ENCODE results near the gene S1PR3. TPM values are rescaled to one million over a fixed set of nuclear protein-coding genes. Genes with fewer than 3 reads are reported as not detected.

The S1PR3 gene
- total RNA-seq, 1 donor from 2014 or later: 37.9 TPM

DNA sequence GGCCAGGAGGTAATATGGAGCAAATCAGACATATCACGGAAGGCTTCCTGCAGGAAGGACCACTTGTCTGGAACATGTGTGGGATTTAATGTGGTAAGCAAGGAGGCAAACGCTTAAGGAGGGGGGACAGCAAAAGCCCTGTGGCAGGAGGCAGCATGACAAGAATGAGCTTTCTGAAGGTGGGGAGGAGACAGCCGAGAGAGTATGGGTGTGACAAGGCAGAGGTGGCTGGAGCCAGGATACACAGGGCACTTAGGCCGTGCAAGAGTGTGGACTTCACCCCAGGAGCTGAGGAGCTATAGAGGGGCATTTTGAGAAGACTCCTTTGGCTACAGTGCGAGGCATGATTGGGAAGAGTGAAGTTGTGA is 14.4 kb upstream of the S1PR3 start:
- peak; percentile 31 for DNase-seq (ENCODE audit: extremely low spot score, unreplicated experiment)
- no peak for TF ChIP-seq CTCF (conservative IDR thresholded peaks at IDR 0.05)
- Mint-ChIP-seq H3K9me3 (no peaks in the 10 kb centered on the region), H3K4me1 (ENCODE audit: unreplicated experiment) (peaks cover 7% of the 10 kb centered on the region), H3K4me3 (no peak overlapping the region), H3K27me3 (peaks cover 8% of the 10 kb centered on the region), H3K27ac (no peak overlapping the region), H3K36me3 (no peaks in the 10 kb centered on the region)

DNA sequence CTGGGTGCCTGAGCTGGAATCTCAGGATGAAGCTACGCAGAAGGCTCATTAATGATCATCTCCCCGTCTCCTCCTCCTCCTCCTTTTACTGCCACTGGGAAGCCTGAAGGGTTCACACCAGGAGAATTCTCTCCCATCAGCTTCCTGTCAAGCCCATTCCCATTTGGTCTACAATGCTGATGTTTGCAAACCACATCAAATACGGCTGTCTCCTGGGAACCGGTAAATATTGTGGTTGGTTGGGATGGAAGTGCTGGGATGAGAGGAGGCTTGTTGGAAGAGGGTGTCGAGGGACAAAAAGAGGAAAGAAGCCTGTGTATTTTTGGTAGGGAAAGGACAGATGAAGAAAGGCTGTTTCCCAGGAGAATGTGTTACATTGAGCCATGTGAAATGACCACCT is 13.2 kb upstream of the S1PR3 start:
- Mint-ChIP-seq H3K36me3 (no peaks in the 10 kb centered on the region), H3K9me3 (peaks cover 4% of the 10 kb centered on the region), H3K27me3 (peaks cover 8% of the 10 kb centered on the region), H3K4me3 (no peak overlapping the region), H3K4me1 (ENCODE audit: unreplicated experiment) (peaks cover 7% of the 10 kb centered on the region), H3K27ac (no peak overlapping the region)
- TF ChIP-seq CTCF (conservative IDR thresholded peaks at IDR 0.05): no peak
- no peak for DNase-seq (ENCODE audit: extremely low spot score, unreplicated experiment)

- no peaks in the 10 kb centered on the region for H3K36me3 Mint-ChIP-seq
- peaks cover 7% of the 10 kb centered on the region for H3K4me1 Mint-ChIP-seq (ENCODE audit: unreplicated experiment)
- no peak overlapping the region for H3K4me3 Mint-ChIP-seq
- no peak for TF ChIP-seq CTCF (conservative IDR thresholded peaks at IDR 0.05)
- peak; percentile 32 for DNase-seq (ENCODE audit: extremely low spot score, unreplicated experiment)
- H3K27me3 Mint-ChIP-seq: peaks cover 8% of the 10 kb centered on the region
- H3K27ac Mint-ChIP-seq: no peak overlapping the region
- H3K9me3 Mint-ChIP-seq: peaks cover 4% of the 10 kb centered on the region
Measured at GRCh38 chr9:88979021-88979420, 12.2 kb upstream of the S1PR3 start.

GRCh38 chr9:88979791-88980190 is 11.5 kb upstream of the S1PR3 start:
- no peak overlapping the region for H3K27ac Mint-ChIP-seq
- peaks cover 13% of the 10 kb centered on the region for H3K4me1 Mint-ChIP-seq (ENCODE audit: unreplicated experiment)
- DNase-seq (ENCODE audit: extremely low spot score, unreplicated experiment): peak; percentile 25
- H3K4me3 Mint-ChIP-seq: no peak overlapping the region
- H3K27me3 Mint-ChIP-seq: peaks cover 8% of the 10 kb centered on the region
- no peak for TF ChIP-seq CTCF (conservative IDR thresholded peaks at IDR 0.05)
- no peaks in the 10 kb centered on the region for H3K36me3 Mint-ChIP-seq
- H3K9me3 Mint-ChIP-seq: peaks cover 4% of the 10 kb centered on the region

- peaks cover 4% of the 10 kb centered on the region for H3K9me3 Mint-ChIP-seq
- no peak for DNase-seq (ENCODE audit: extremely low spot score, unreplicated experiment)
- H3K36me3 Mint-ChIP-seq: no peaks in the 10 kb centered on the region
- TF ChIP-seq CTCF (conservative IDR thresholded peaks at IDR 0.05): no peak
- no peak overlapping the region for H3K4me3 Mint-ChIP-seq
- peaks cover 8% of the 10 kb centered on the region for H3K27me3 Mint-ChIP-seq
- H3K4me1 Mint-ChIP-seq (ENCODE audit: unreplicated experiment): peaks cover 16% of the 10 kb centered on the region
- H3K27ac Mint-ChIP-seq: no peak overlapping the region
Measured at GRCh38 chr9:88980740-88981203, 10.5 kb upstream of the S1PR3 start.
